WTC11 (cell line): ENCODE measurements around the gene FTCDNL1. TPM values are rescaled to one million over a fixed set of nuclear protein-coding genes. Genes with fewer than 3 reads are reported as not detected.

Experiments
- ATAC-seq: fragments of 200-7000 bp; cut with Tn5 transposase; 2 replicates; pipeline ENCODE4 v1.10.0; 2021; ENCODE audit warnings: mild to moderate bottlenecking, moderate library complexity
- CTCF ChIA-PET: fragments of 300-600 bp; sonication (Branson Sonifier 250); formaldehyde crosslinking; loops from one replicate; lab custom pipeline; 2021; ENCODE audit warnings: antibody characterized with exemption; lab: Charles Lee
- POLR2A ChIA-PET: fragments of 350-600 bp; sonication (Branson Sonifier 250); formaldehyde crosslinking; loops from one replicate; lab custom pipeline; 2021; ENCODE audit warnings: antibody characterized with exemption; lab: Charles Lee
- DNase-seq: peaks from one replicate; pipeline ENCODE4 v3.0.0; 2021; ENCODE audit warnings: low spot score
- H3K27ac Mint-ChIP-seq: 2 replicates; pipeline ENCODE4 v1.8.0; 2021; ENCODE audit warnings: mixed read lengths
- H3K27me3 Mint-ChIP-seq: 2 replicates; pipeline ENCODE4 v1.8.0; 2021; ENCODE audit warnings: low read depth, mild to moderate bottlenecking, moderate library complexity, mixed read lengths
- H3K36me3 Mint-ChIP-seq: 2 replicates; pipeline ENCODE4 v1.8.0; 2021; ENCODE audit warnings: mixed read lengths
- H3K4me1 Mint-ChIP-seq: 2 replicates; pipeline ENCODE4 v1.8.0; 2022; ENCODE audit warnings: mixed read lengths
- H3K4me3 Mint-ChIP-seq: 2 replicates; pipeline ENCODE4 v1.8.0; 2021; ENCODE audit warnings: mild to moderate bottlenecking, moderate library complexity, mixed read lengths
- H3K9me3 Mint-ChIP-seq: 2 replicates; pipeline ENCODE4 v1.8.0; 2021; ENCODE audit warnings: mixed read lengths
- CTCF ChIP-seq: fragments of 200-600 bp; IDR thresholded peaks from 2 replicates; pipeline ENCODE4 v1.8.0; 2022; ENCODE audit warnings: antibody characterized with exemption
- ELF4 ChIP-seq: sonication (generic); formaldehyde crosslinking; IDR thresholded peaks from 2 replicates; pipeline ENCODE4 v1.8.1; 2022; ENCODE audit warnings: low read depth, mild to moderate bottlenecking, moderate library complexity, missing genetic modification reagents
- GRHL2 ChIP-seq: fragments of 250-450 bp; sonication (Bioruptor Pico); IDR thresholded peaks from 2 replicates; pipeline ENCODE4 v1.8.0; 2022; ENCODE audit warnings: mild to moderate bottlenecking, moderate library complexity; ENCODE audit not compliant: insufficient replicate concordance, severe bottlenecking
- HMGXB4 ChIP-seq: sonication (generic); formaldehyde crosslinking; IDR thresholded peaks from 2 replicates; pipeline ENCODE4 v1.8.1; 2023; ENCODE audit warnings: mild to moderate bottlenecking, moderate library complexity, missing genetic modification reagents
- MAX ChIP-seq: sonication (generic); formaldehyde crosslinking; IDR thresholded peaks from 2 replicates; pipeline ENCODE4 v1.8.0; 2022; ENCODE audit warnings: mild to moderate bottlenecking, missing genetic modification reagents
- MLX ChIP-seq: sonication (generic); formaldehyde crosslinking; IDR thresholded peaks from 2 replicates; pipeline ENCODE4 v1.8.1; 2023; ENCODE audit warnings: mild to moderate bottlenecking, missing genetic modification reagents, moderate library complexity
- NR1H2 ChIP-seq: sonication (generic); formaldehyde crosslinking; IDR thresholded peaks from 2 replicates; pipeline ENCODE4 v1.9.0; 2021; ENCODE audit warnings: mild to moderate bottlenecking, moderate library complexity, missing genetic modification reagents
- NR2C2 ChIP-seq: sonication (generic); formaldehyde crosslinking; IDR thresholded peaks from 2 replicates; pipeline ENCODE4 v1.8.0; 2022; ENCODE audit warnings: mild to moderate bottlenecking, missing genetic modification reagents
- PRDM15 ChIP-seq: sonication (generic); formaldehyde crosslinking; IDR thresholded peaks from 2 replicates; pipeline ENCODE4 v1.8.0; 2022; ENCODE audit warnings: missing genetic modification reagents
- TEAD4 ChIP-seq: sonication (generic); formaldehyde crosslinking; IDR thresholded peaks from 2 replicates; pipeline ENCODE4 v1.8.0; 2022; ENCODE audit warnings: mild to moderate bottlenecking, missing genetic modification reagents
- TP53 ChIP-seq: sonication (generic); formaldehyde crosslinking; IDR thresholded peaks from 2 replicates; pipeline ENCODE4 v1.8.1; 2023; ENCODE audit warnings: mild to moderate bottlenecking, missing genetic modification reagents
- ZNF138 ChIP-seq: sonication (generic); formaldehyde crosslinking; conservative IDR thresholded peaks from 2 replicates; pipeline ENCODE4 v1.8.1; 2022; ENCODE audit warnings: mild to moderate bottlenecking, moderate library complexity, missing genetic modification reagents
- ZNF532 ChIP-seq: fragments of 250-450 bp; sonication (Bioruptor Pico); IDR thresholded peaks from 2 replicates; pipeline ENCODE4 v1.9.0; 2021; ENCODE audit warnings: mild to moderate bottlenecking, borderline replicate concordance
- ZNF671 ChIP-seq: fragments of 250-450 bp; sonication (Bioruptor Pico); IDR thresholded peaks from 2 replicates; pipeline ENCODE4 v1.8.0; 2021; ENCODE audit warnings: mild to moderate bottlenecking
- total RNA-seq: library from RNA; stranded (reverse); gene quantifications from 3 replicates; pipeline ENCODE4 v1.2.3, GENCODE V29; 2021
- TF ChIP-seq, protein P1 (sequence below): fragments of 250-450 bp; sonication (Bioruptor Pico); conservative IDR thresholded peaks from 2 replicates; pipeline ENCODE4 v1.9.0; 2021; ENCODE audit warnings: mild to moderate bottlenecking
- TF ChIP-seq, protein P2 (sequence below): sonication (generic); formaldehyde crosslinking; IDR thresholded peaks from 2 replicates; pipeline ENCODE4 v1.8.1; 2022; ENCODE audit warnings: low read depth, mild to moderate bottlenecking, moderate library complexity, missing genetic modification reagents, borderline replicate concordance

FTCDNL1 gene
- total RNA-seq, 1 experiment from 2014 or later, result 0.85 TPM

DNA sequence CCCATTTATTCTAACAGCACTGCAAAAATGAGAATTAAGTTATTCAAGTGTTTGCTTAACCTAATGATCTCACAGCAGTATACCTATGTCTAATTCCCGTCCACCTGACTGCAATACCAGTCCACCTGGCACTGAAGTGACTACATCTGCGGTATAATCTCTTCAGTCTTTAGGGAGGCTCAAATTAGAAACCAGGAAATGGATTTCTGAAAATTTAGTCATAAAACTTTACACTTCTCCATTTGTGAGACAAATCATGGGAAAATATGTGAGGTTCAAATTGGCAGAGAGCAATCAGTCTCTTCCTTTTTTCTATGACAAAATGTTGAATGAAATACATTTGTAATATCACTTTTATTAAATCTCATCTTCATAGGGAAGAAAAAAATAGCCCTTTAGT, 33.0 kb downstream of the FTCDNL1 start:
- no peaks in the 10 kb centered on the region for H3K9me3 Mint-ChIP-seq
- H3K4me1 Mint-ChIP-seq, result no peaks in the 10 kb centered on the region
- CTCF ChIA-PET, result no interaction called here
- H3K27ac Mint-ChIP-seq, result no peak overlapping the region
- H3K4me3 Mint-ChIP-seq, result no peak overlapping the region
- DNase-seq (no peak), ATAC-seq (no peak)
- TF ChIP-seq TEAD4 (CRISPR knock-in tag) (no peak), PRDM15 (CRISPR knock-in tag) (no peak), ZNF138 (CRISPR knock-in tag) (no peak), MLX (CRISPR knock-in tag) (no peak)
- POLR2A ChIA-PET, result no interaction called here
- H3K27me3 Mint-ChIP-seq, result no peaks in the 10 kb centered on the region
- no peaks in the 10 kb centered on the region for H3K36me3 Mint-ChIP-seq

GRCh38 chr2:199814817-199815211, 36.2 kb downstream of the FTCDNL1 start:
- no peak for DNase-seq
- Mint-ChIP-seq H3K4me3 (no peak overlapping the region), H3K27me3 (no peaks in the 10 kb centered on the region), H3K4me1 (peaks cover 20% of the 10 kb centered on the region), H3K9me3 (no peaks in the 10 kb centered on the region), H3K36me3 (no peaks in the 10 kb centered on the region), H3K27ac (no peak overlapping the region)
- no peak for ATAC-seq
- ChIA-PET POLR2A (no interaction called here), CTCF (no interaction called here)
- TF ChIP-seq ZNF138 (CRISPR knock-in tag), result no peak
- TF ChIP-seq CTCF, result no peak
- no peak for TF ChIP-seq TP53
- TF ChIP-seq NR2C2 (CRISPR knock-in tag), result no peak
- TF ChIP-seq HMGXB4 (CRISPR knock-in tag), result no peak
- no peak for TF ChIP-seq NR1H2 (CRISPR knock-in tag)
- no peak for TF ChIP-seq MAX (CRISPR knock-in tag)
- TF ChIP-seq, protein P1, sequence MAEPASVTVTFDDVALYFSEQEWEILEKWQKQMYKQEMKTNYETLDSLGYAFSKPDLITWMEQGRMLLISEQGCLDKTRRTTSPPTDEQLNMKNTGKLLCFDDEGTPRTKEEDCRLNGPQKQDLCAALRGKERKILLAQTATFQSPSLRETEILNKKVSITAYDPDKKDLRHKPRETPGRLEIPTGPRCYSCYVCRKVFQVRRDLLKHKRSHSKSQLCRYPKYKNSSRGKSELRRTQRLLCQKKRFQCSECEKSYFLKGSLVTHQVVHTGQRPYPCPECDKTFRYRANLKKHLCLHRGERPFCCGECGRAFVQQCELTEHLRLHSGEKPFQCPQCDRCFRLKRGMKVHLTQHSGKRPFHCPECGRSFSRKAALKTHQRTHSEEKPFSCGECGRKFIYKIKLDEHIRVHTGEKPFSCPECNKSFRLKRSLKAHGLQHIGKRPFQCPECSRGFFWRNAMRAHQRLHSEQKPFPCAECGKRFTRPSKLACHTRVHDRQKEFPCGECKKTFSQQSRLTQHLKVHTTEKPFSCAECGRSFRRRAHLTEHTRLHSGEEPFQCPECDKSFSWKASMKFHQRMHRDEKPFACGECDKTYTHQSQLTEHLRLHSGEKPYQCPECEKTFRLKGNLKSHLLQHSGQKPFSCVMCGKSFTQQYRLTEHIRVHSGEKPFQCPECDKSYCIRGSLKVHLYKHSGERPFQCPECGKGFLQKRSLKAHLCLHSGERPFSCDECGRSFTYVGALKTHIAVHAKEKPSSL (CRISPR knock-in tag), result no peak
- TF ChIP-seq ELF4, result no peak
- no peak for TF ChIP-seq ZNF671 (CRISPR knock-in tag)
- no peak for TF ChIP-seq GRHL2
- TF ChIP-seq, protein P2, sequence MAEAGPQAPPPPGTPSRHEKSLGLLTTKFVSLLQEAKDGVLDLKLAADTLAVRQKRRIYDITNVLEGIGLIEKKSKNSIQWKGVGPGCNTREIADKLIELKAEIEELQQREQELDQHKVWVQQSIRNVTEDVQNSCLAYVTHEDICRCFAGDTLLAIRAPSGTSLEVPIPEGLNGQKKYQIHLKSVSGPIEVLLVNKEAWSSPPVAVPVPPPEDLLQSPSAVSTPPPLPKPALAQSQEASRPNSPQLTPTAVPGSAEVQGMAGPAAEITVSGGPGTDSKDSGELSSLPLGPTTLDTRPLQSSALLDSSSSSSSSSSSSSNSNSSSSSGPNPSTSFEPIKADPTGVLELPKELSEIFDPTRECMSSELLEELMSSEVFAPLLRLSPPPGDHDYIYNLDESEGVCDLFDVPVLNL (CRISPR knock-in tag), result no peak
- no peak for TF ChIP-seq ZNF532
